ENCODE data around the gene PDE2A.

Gene PDE2A

GRCh38 chr11:72591023-72591422, 83.2 kb downstream of the PDE2A start:
- no peaks in the 10 kb centered on the region for H3K9me3 Mint-ChIP-seq
- H3K4me1 Mint-ChIP-seq: peaks cover 36% of the 10 kb centered on the region
- H3K27ac Mint-ChIP-seq (ENCODE audit: low read depth): peak overlapping the region; percentile 13
- DNase-seq (ENCODE audit: low spot score in 2 of 2) (no peak), ATAC-seq (replicated peaks; ENCODE audit: extremely low read depth, poor library complexity, severe bottlenecking) (no peak)
- peak overlapping the region; percentile 55 for H3K4me3 Mint-ChIP-seq
- peaks cover 35% of the 10 kb centered on the region for H3K27me3 Mint-ChIP-seq
- peaks cover 4% of the 10 kb centered on the region for H3K36me3 Mint-ChIP-seq (ENCODE audit: insufficient read depth)

- ATAC-seq (replicated peaks; ENCODE audit: extremely low read depth, poor library complexity, severe bottlenecking) (no peak), DNase-seq (ENCODE audit: low spot score in 2 of 2) (peak; percentile 24 to 32)
- H3K9me3 Mint-ChIP-seq: no peaks in the 10 kb centered on the region
- no peak overlapping the region for H3K27ac Mint-ChIP-seq (ENCODE audit: low read depth)
- H3K27me3 Mint-ChIP-seq: peaks cover 35% of the 10 kb centered on the region
- peak overlapping the region; percentile 81 for H3K4me3 Mint-ChIP-seq
- H3K36me3 Mint-ChIP-seq (ENCODE audit: insufficient read depth): peaks cover 4% of the 10 kb centered on the region
- H3K4me1 Mint-ChIP-seq: peaks cover 45% of the 10 kb centered on the region
Measured at GRCh38 chr11:72589802-72590761, 84.1 kb downstream of the PDE2A start.

GRCh38 chr11:72588421-72589410, 85.5 kb downstream of the PDE2A start:
- H3K4me1 Mint-ChIP-seq: peaks cover 54% of the 10 kb centered on the region
- H3K36me3 Mint-ChIP-seq (ENCODE audit: insufficient read depth): peaks cover 4% of the 10 kb centered on the region
- H3K27ac Mint-ChIP-seq (ENCODE audit: low read depth): no peak overlapping the region
- ATAC-seq (replicated peaks; ENCODE audit: extremely low read depth, poor library complexity, severe bottlenecking): no peak
- no peak for DNase-seq (ENCODE audit: low spot score in 2 of 2)
- no peaks in the 10 kb centered on the region for H3K9me3 Mint-ChIP-seq
- peak overlapping the region; percentile 81 for H3K4me3 Mint-ChIP-seq
- peaks cover 35% of the 10 kb centered on the region for H3K27me3 Mint-ChIP-seq

- Mint-ChIP-seq H3K36me3 (ENCODE audit: insufficient read depth) (peaks cover 4% of the 10 kb centered on the region), H3K9me3 (no peaks in the 10 kb centered on the region), H3K4me1 (peaks cover 54% of the 10 kb centered on the region), H3K27me3 (peaks cover 35% of the 10 kb centered on the region), H3K27ac (ENCODE audit: low read depth) (no peak overlapping the region), H3K4me3 (no peak overlapping the region)
- no peak for DNase-seq (ENCODE audit: low spot score in 2 of 2)
- no peak for ATAC-seq (replicated peaks; ENCODE audit: extremely low read depth, poor library complexity, severe bottlenecking)
Measured at GRCh38 chr11:72587696-72588095, 86.5 kb downstream of the PDE2A start.

- H3K4me1 Mint-ChIP-seq: peaks cover 42% of the 10 kb centered on the region
- ATAC-seq (replicated peaks; ENCODE audit: extremely low read depth, poor library complexity, severe bottlenecking) (no peak), DNase-seq (ENCODE audit: low spot score in 2 of 2) (no peak)
Measured at GRCh38 chr11:72586321-72587090, 87.7 kb downstream of the PDE2A start.

GRCh38 chr11:72585762-72586311, 88.4 kb downstream of the PDE2A start:
- H3K27ac Mint-ChIP-seq (ENCODE audit: low read depth): no peak overlapping the region
- DNase-seq (ENCODE audit: low spot score in 2 of 2): peak; percentile 44 to 59
- no peaks in the 10 kb centered on the region for H3K9me3 Mint-ChIP-seq
- ATAC-seq (replicated peaks; ENCODE audit: extremely low read depth, poor library complexity, severe bottlenecking): peak; percentile 71
- peak overlapping the region; percentile 81 for H3K4me3 Mint-ChIP-seq
- H3K27me3 Mint-ChIP-seq: peaks cover 18% of the 10 kb centered on the region
- H3K4me1 Mint-ChIP-seq: peaks cover 35% of the 10 kb centered on the region
- peaks cover 4% of the 10 kb centered on the region for H3K36me3 Mint-ChIP-seq (ENCODE audit: insufficient read depth)

More at GRCh38 chr11:72586321-72587090, 87.7 kb downstream of the PDE2A start:
- H3K9me3 Mint-ChIP-seq: no peaks in the 10 kb centered on the region
- H3K4me3 Mint-ChIP-seq: no peak overlapping the region
- peaks cover 4% of the 10 kb centered on the region for H3K36me3 Mint-ChIP-seq (ENCODE audit: insufficient read depth)
- no peak overlapping the region for H3K27ac Mint-ChIP-seq (ENCODE audit: low read depth)
- peaks cover 24% of the 10 kb centered on the region for H3K27me3 Mint-ChIP-seq

GRCh38 chr11:72584939-72585597, 89.2 kb downstream of the PDE2A start:
- Mint-ChIP-seq H3K4me1 (peaks cover 30% of the 10 kb centered on the region), H3K27me3 (peaks cover 15% of the 10 kb centered on the region), H3K9me3 (no peaks in the 10 kb centered on the region), H3K4me3 (peak overlapping the region; percentile 81), H3K27ac (ENCODE audit: low read depth) (peak overlapping the region; percentile 81), H3K36me3 (ENCODE audit: insufficient read depth) (peaks cover 4% of the 10 kb centered on the region)
- ATAC-seq (replicated peaks; ENCODE audit: extremely low read depth, poor library complexity, severe bottlenecking) (peak; percentile 20), DNase-seq (ENCODE audit: low spot score in 2 of 2) (no peak)

GRCh38 chr11:72584293-72584938, 89.8 kb downstream of the PDE2A start:
- H3K9me3 Mint-ChIP-seq: no peaks in the 10 kb centered on the region
- DNase-seq (ENCODE audit: low spot score in 2 of 2): peak; percentile 39 to 40
- H3K27me3 Mint-ChIP-seq: peaks cover 9% of the 10 kb centered on the region
- peak; percentile 62 for ATAC-seq (replicated peaks; ENCODE audit: extremely low read depth, poor library complexity, severe bottlenecking)
- H3K27ac Mint-ChIP-seq (ENCODE audit: low read depth): peak overlapping the region; percentile 81
- peak overlapping the region; percentile 81 for H3K4me3 Mint-ChIP-seq
- no peaks in the 10 kb centered on the region for H3K36me3 Mint-ChIP-seq (ENCODE audit: insufficient read depth)
- H3K4me1 Mint-ChIP-seq: peaks cover 24% of the 10 kb centered on the region

- no peak for ATAC-seq (replicated peaks; ENCODE audit: extremely low read depth, poor library complexity, severe bottlenecking)
- Mint-ChIP-seq H3K4me3 (peak overlapping the region; percentile 68), H3K9me3 (no peaks in the 10 kb centered on the region), H3K27me3 (peaks cover 2% of the 10 kb centered on the region), H3K27ac (ENCODE audit: low read depth) (peak overlapping the region; percentile 14), H3K36me3 (ENCODE audit: insufficient read depth) (no peaks in the 10 kb centered on the region), H3K4me1 (peaks cover 24% of the 10 kb centered on the region)
- no peak for DNase-seq (ENCODE audit: low spot score in 2 of 2)
Measured at GRCh38 chr11:72583616-72584292, 90.5 kb downstream of the PDE2A start.

- Mint-ChIP-seq H3K4me1 (peaks cover 24% of the 10 kb centered on the region), H3K27ac (ENCODE audit: low read depth) (no peak overlapping the region), H3K9me3 (no peaks in the 10 kb centered on the region), H3K4me3 (peak overlapping the region; percentile 68), H3K27me3 (no peaks in the 10 kb centered on the region), H3K36me3 (ENCODE audit: insufficient read depth) (no peaks in the 10 kb centered on the region)
- no peak for DNase-seq (ENCODE audit: low spot score in 2 of 2)
- ATAC-seq (replicated peaks; ENCODE audit: extremely low read depth, poor library complexity, severe bottlenecking): no peak
Measured at GRCh38 chr11:72583177-72583553, 91.1 kb downstream of the PDE2A start.

Measured in central memory CD8-positive, alpha-beta T cell (primary cell).